BE2C (cell line): ENCODE data around the gene PSMD12.
A peak's percentile ranks its signal among the peaks of the same experiment; 100 is the strongest.
"Not testable (repeated sequence)": the region's sequence is repeated elsewhere in the genome, so short reads cannot be mapped to it uniquely, and the experiment has no call there.

Experiments
- DNase-seq: peaks from one replicate; pipeline ENCODE4 v3.0.0-alpha.2; 2020
- H3K27me3 ChIP-seq: fragments of 250-450 bp; sonication (Bioruptor Pico); 2 replicates; pipeline ENCODE4 v1.5.1; 2020; ENCODE audit warnings: mild to moderate bottlenecking
- H3K36me3 ChIP-seq: fragments of 250-450 bp; sonication (Bioruptor Pico); 2 replicates; pipeline ENCODE4 v1.5.1; 2020; ENCODE audit warnings: mild to moderate bottlenecking
- H3K4me1 ChIP-seq: fragments of 250-450 bp; sonication (Bioruptor Pico); 2 replicates; pipeline ENCODE4 v1.5.1; 2020
- H3K4me3 ChIP-seq: 2 replicates; pipeline ENCODE4 v1.5.1; 2011; ENCODE audit warnings: low read depth, low read length
- H3K9me3 ChIP-seq: fragments of 250-450 bp; sonication (Bioruptor Pico); 2 replicates; pipeline ENCODE4 v1.5.1; 2020
- TF ChIP-seq, protein P1 (sequence below): IDR thresholded peaks from 2 replicates; pipeline ENCODE4 v1.5.1; 2012; ENCODE audit warnings: mild to moderate bottlenecking, low read depth, low read length

PSMD12 gene

DNA sequence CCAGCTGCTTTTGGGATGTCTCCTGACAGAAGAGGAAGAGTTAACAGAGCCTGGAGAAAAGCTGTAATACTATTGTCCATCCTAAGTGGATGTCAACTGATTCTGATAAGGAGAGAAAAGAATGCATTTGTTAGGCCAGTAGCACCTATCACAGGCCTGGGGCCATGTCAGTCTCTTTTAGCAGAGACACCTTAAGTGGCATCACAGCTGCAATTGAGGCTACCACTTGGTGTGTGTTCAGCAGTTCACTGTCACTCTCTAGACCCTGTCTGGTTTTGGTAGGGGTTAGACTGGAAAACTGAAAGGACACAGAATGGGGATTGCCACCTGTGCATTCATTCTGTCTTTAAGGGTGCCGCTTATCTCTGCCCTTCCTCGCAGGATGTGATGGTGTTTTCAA lies 42.0 kb downstream of the PSMD12 start:
- H3K4me1 ChIP-seq: no peaks in the 10 kb centered on the region
- H3K4me3 ChIP-seq: no peak overlapping the region
- TF ChIP-seq, protein P1, sequence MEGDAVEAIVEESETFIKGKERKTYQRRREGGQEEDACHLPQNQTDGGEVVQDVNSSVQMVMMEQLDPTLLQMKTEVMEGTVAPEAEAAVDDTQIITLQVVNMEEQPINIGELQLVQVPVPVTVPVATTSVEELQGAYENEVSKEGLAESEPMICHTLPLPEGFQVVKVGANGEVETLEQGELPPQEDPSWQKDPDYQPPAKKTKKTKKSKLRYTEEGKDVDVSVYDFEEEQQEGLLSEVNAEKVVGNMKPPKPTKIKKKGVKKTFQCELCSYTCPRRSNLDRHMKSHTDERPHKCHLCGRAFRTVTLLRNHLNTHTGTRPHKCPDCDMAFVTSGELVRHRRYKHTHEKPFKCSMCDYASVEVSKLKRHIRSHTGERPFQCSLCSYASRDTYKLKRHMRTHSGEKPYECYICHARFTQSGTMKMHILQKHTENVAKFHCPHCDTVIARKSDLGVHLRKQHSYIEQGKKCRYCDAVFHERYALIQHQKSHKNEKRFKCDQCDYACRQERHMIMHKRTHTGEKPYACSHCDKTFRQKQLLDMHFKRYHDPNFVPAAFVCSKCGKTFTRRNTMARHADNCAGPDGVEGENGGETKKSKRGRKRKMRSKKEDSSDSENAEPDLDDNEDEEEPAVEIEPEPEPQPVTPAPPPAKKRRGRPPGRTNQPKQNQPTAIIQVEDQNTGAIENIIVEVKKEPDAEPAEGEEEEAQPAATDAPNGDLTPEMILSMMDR: no peak
- no peaks in the 10 kb centered on the region for H3K36me3 ChIP-seq
- no peak for DNase-seq
- H3K9me3 ChIP-seq: no peaks in the 10 kb centered on the region
- H3K27me3 ChIP-seq: no peaks in the 10 kb centered on the region

DNA sequence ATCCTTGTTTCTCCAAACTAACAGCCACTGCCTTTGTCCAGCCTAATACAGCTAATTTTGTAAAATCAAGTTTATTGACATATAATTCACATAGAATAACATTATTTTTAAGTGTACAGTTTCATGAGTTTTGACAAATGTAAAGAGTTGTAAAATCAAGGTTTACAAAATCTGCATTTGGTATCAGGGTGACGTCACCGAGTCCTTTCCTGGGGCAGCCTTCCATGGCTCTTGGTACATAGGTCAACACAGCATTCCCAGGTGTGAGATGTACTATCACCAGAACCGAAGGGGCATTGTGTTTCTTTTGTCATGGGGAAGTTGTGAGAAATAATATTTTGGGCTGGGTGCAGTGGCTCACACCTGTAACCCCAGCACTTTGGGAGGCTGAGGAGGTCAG lies 42.9 kb downstream of the PSMD12 start:
- no peak for DNase-seq
- H3K9me3 ChIP-seq: no peaks in the 10 kb centered on the region
- no peaks in the 10 kb centered on the region for H3K36me3 ChIP-seq
- no peaks in the 10 kb centered on the region for H3K27me3 ChIP-seq
- H3K4me3 ChIP-seq: no peak overlapping the region
- no peaks in the 10 kb centered on the region for H3K4me1 ChIP-seq
- TF ChIP-seq, protein P1: no peak

DNA sequence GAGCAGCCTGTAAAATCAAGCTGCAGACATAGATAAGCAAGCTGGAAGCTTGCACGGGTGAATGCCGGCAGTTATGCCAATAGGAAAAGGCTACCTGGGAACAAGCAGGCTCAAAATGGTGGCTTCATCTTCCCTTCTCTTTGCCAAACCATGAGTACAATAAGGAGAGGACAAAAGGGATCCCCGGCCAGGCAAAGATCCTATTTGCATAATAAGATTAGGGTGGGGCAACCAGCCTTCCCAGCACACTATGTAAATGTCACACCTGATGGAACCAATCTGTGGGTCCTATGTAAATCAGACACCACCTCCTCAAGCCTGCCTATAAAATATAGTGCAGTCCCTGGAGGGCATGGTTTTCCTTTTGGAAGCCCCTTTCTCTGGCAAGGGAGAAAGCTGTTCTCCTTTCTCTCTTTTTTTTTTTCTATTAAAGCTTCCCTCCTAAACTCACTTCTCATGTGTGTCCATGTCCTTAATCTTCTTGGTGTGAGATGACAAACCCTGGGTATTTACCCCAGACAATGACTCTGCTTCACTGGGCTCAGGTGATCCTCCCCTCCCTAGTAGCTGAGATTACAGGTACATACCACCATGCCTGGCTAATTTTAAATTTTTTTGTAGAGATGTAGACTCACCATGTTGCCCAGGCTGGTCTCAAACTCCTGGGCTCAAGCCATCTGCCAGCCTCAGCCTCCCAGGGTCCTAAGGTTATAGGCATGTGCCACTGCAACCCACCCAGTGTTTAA lies 44.2 kb downstream of the PSMD12 start:
- H3K4me1 ChIP-seq: no peaks in the 10 kb centered on the region
- H3K9me3 ChIP-seq: no peaks in the 10 kb centered on the region
- peak overlapping the region; percentile 32 for H3K4me3 ChIP-seq
- DNase-seq: peak; percentile 82
- no peaks in the 10 kb centered on the region for H3K27me3 ChIP-seq
- TF ChIP-seq, protein P1: no peak
- no peaks in the 10 kb centered on the region for H3K36me3 ChIP-seq

DNA sequence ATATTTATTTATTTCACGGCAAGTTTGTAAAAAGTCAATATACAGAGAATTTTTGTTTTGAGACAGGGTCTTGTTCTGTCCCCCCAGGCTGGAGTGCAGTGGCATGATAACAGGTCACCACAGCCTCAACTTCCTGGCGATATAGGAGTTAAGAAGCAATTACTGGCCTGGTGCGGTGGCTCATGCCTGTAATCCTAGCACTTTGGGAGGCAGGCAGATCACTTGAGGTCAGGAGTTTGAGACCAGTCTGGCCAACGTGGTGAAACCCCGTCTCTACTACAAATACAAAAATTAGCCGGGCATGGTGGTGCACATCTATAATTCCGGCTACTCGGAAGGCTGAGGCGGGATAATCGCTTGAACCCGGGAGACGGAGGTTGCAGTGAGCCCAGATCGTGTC lies 44.9 kb downstream of the PSMD12 start:
- not testable (repeated sequence) for H3K36me3 ChIP-seq, H3K4me1 ChIP-seq, H3K27me3 ChIP-seq, H3K9me3 ChIP-seq, DNase-seq
- H3K4me3 ChIP-seq: peak overlapping the region; percentile 32; the same call in 1 of the 2 replicates

DNA sequence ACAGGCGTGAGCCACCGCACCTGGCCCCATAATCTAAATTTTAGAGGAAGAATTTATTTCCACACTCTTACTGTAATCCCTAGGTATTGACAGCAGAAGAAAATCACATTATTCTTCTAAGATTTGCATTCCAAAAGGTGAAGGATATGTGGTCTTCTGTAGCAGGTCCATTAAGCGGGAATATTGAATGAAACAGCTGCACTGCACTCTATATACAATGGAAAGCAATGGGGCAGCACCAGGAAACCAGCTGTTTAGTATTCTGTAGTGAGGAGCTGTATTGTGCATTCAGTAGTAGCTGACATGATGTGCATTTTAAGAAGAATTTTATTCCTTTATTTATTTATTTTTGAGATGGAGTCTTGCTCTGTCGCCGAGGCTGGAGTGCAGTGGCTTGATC lies 49.6 kb downstream of the PSMD12 start:
- Histone ChIP-seq H3K9me3 (no peaks in the 10 kb centered on the region), H3K36me3 (no peaks in the 10 kb centered on the region), H3K27me3 (no peaks in the 10 kb centered on the region), H3K4me3 (no peak overlapping the region), H3K4me1 (no peaks in the 10 kb centered on the region)
- DNase-seq: no peak
- TF ChIP-seq, protein P1: no peak

DNA sequence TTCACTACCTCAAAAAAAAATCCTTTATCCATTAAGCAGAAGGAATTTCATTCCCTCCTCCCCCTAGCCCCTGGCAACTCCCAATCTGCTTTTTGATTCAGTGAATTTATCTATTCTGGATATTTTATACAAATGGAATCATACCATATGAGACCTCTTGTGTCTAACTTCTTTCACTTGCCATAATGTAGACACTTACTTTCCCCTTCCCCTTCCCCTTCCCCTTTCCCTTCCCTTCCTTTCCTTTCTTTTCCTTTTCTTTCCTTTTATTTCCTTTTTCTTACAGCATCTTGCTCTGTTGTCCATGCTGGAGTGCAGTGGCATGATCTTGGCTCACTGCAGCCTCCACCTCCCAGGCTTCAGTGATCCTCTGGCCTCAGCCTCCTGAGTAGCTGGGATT lies 50.5 kb downstream of the PSMD12 start:
- H3K9me3 ChIP-seq: no peaks in the 10 kb centered on the region
- DNase-seq: no peak
- TF ChIP-seq, protein P1: no peak
- H3K4me1 ChIP-seq: no peaks in the 10 kb centered on the region
- no peak overlapping the region for H3K4me3 ChIP-seq
- H3K36me3 ChIP-seq: no peaks in the 10 kb centered on the region
- no peaks in the 10 kb centered on the region for H3K27me3 ChIP-seq
